HG02642 (cell line): ENCODE measurements around the gene NSL1.

Source experiments
- ATAC-seq: cut with Tn5 transposase; IDR thresholded peaks from one replicate; pipeline ENCODE4 v1.9.1; 2021; ENCODE audit warnings: mild to moderate bottlenecking; ENCODE audit not compliant: unreplicated experiment, poor library complexity

NSL1 gene

GRCh38 chr1:212791676-212792395 lies at the start of gene NSL1, which contains the start of gene TATDN3:
Gene NSL1, minus strand, starts transcription at chr1:212791777. Its CDS starts 14 bp downstream, at chr1:212791763.
Gene TATDN3, plus strand, starts transcription at chr1:212791894. Its CDS starts 28 bp downstream, at chr1:212791922.
- ATAC-seq, result peak; percentile 80

- no peak for ATAC-seq
Measured at GRCh38 chr1:212838145-212838544, 46.6 kb upstream of the NSL1 start.

GRCh38 chr1:212833211-212834207 lies 41.9 kb upstream of the NSL1 start:
- peak; percentile 75 for ATAC-seq

- ATAC-seq, result no peak
Measured at GRCh38 chr1:212828395-212828794, 36.8 kb upstream of the NSL1 start.

- ATAC-seq, result no peak
Measured at GRCh38 chr1:212827831-212828278, 36.3 kb upstream of the NSL1 start.

- no peak for ATAC-seq
Measured at GRCh38 chr1:212827171-212827776, 35.7 kb upstream of the NSL1 start.

GRCh38 chr1:212825798-212826452 lies 34.3 kb upstream of the NSL1 start:
- ATAC-seq, result no peak

GRCh38 chr1:212824201-212824600 lies 32.6 kb upstream of the NSL1 start:
- no peak for ATAC-seq

GRCh38 chr1:212822956-212823355 lies 31.4 kb upstream of the NSL1 start:
- ATAC-seq, result no peak

- ATAC-seq, result no peak
Measured at GRCh38 chr1:212820969-212821368, 29.4 kb upstream of the NSL1 start.

- ATAC-seq, result peak; percentile 70
Measured at GRCh38 chr1:212819726-212820125, 28.1 kb upstream of the NSL1 start.

- no peak for ATAC-seq
Measured at GRCh38 chr1:212816567-212817278, 25.1 kb upstream of the NSL1 start.

GRCh38 chr1:212814537-212815334 lies 23.2 kb upstream of the NSL1 start:
- ATAC-seq, result no peak

GRCh38 chr1:212805767-212806166 lies 14.2 kb upstream of the NSL1 start:
- ATAC-seq, result no peak

GRCh38 chr1:212797681-212798080 lies 6.1 kb upstream of the NSL1 start:
- no peak for ATAC-seq

- peak; percentile 71 for ATAC-seq
Measured at GRCh38 chr1:212794561-212795014, 3.0 kb upstream of the NSL1 start.

- ATAC-seq, result no peak
Measured at GRCh38 chr1:212792396-212792908, 875 bp upstream of the NSL1 start.

- ATAC-seq, result peak; percentile 35
Measured at GRCh38 chr1:212791261-212791675, 309 bp downstream of the NSL1 start.
